ENCODE data around the gene FN1. TPM values are rescaled to one million over a fixed set of nuclear protein-coding genes. Genes with fewer than 3 reads are reported as not detected.

FN1 gene
- total RNA-seq, 2 experiments from 2014 or later: 0.45 to 0.57 TPM

GRCh38 chr2:215427585-215427984 is 8.3 kb downstream of the FN1 start:
- H3K27me3 Mint-ChIP-seq (ENCODE audit: low read depth): peaks cover 41% of the 10 kb centered on the region
- no peak for DNase-seq
- H3K4me3 Mint-ChIP-seq: no peak overlapping the region
- no peaks in the 10 kb centered on the region for H3K9me3 Mint-ChIP-seq
- H3K4me1 Mint-ChIP-seq (ENCODE audit: low read depth): no peaks in the 10 kb centered on the region
- intact Hi-C loops (cut with micrococcal nuclease): no loop called here
- no peaks in the 10 kb centered on the region for H3K36me3 Mint-ChIP-seq (ENCODE audit: low read depth)
- CTCF ChIA-PET: no interaction called here
- H3K27ac Mint-ChIP-seq: no peak overlapping the region

DNA sequence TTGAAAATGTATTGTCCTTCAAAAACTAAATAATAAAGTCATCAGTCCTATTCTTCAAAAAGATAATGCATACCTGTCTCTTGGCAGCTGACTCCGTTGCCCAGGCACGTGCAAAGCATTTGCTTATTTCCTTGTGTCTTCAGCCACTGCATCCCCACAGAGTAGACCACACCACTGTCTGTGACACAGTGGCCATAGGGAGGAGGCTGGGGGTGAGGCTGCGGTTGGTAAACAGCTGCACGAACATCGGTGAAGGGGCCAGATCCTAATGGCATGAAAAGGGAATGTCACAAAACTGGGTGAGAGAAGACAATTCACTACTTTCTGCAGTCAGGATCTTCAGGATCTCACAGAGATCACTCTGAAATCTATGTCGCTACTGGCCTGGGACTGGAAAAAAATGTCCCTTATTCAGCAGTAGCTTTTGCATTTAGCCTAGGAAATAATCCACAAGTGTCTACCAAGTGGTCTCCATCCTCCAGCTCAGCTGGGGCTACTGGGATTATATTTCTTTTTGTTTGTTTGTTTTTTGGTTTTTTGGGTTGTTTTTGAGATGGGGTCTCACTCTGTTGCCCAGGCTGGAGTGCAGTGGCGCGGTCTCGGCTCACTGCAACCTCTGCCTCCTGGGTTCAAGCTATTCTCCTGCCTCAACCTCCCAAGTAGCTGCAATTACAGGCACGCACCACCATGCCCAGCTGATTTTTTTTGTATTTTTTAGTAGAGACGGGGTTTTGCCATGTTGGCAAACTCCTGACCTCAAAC is 10.7 kb downstream of the FN1 start:
- Mint-ChIP-seq H3K9me3 (no peaks in the 10 kb centered on the region), H3K4me1 (ENCODE audit: low read depth) (no peaks in the 10 kb centered on the region), H3K36me3 (ENCODE audit: low read depth) (no peaks in the 10 kb centered on the region), H3K4me3 (no peak overlapping the region), H3K27me3 (ENCODE audit: low read depth) (peaks cover 40% of the 10 kb centered on the region), H3K27ac (no peak overlapping the region)
- DNase-seq: no peak
- intact Hi-C loops (cut with micrococcal nuclease): no loop called here
- CTCF ChIA-PET: no interaction called here

DNA sequence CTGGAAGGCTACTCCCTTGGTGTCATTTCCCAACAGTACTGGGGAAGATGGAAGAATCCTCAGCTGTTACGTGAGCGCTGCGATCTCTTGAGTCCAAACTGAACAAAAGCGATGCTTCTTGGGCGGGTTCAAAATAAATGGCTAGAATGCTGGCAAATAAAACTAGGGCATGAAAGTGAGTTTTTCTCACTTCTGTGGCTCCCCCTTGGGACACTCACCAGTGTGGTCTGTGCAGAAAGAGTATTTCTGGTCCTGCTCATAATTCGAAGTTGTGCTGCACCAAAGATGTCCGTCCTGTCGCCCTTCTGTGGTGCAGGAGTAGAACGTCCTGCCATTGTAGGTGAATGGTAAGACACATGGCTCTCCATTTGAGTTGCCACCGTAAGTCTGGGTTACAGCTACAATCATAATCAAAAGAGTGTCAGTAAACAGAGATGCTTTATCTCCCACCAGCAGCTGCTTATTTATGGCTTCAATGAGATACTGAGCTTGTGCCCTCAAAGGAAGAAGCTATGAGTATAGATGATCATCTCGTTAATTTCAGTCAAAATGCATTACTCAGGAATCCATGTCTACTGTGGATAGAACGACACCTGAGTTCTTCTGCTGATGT is 11.8 kb downstream of the FN1 start:
- no peaks in the 10 kb centered on the region for H3K36me3 Mint-ChIP-seq (ENCODE audit: low read depth)
- H3K4me1 Mint-ChIP-seq (ENCODE audit: low read depth): no peaks in the 10 kb centered on the region
- H3K4me3 Mint-ChIP-seq: no peak overlapping the region
- no peak overlapping the region for H3K27ac Mint-ChIP-seq
- CTCF ChIA-PET: no interaction called here
- intact Hi-C loops (cut with micrococcal nuclease): no loop called here
- H3K9me3 Mint-ChIP-seq: no peaks in the 10 kb centered on the region
- DNase-seq: no peak
- H3K27me3 Mint-ChIP-seq (ENCODE audit: low read depth): peaks cover 38% of the 10 kb centered on the region

DNA sequence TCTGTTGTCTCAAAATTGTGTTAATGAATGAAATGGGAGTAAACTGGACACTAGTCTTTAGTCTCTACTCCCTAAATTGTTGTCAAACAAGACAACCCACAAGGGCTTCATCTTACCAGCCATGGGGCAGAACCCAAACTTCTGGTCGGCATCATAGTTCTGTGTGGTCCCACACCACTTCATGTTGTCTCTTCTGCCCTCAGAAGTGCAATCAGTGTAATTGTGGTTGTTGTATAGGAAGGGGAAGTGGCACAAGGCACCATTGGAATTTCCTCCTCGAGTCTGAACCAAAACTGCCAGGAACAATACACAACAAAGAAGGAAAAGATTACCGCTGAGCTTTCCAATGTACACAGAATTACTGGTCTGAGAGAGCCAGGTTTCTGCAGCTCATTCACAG is 12.6 kb downstream of the FN1 start:
- Mint-ChIP-seq H3K9me3 (no peaks in the 10 kb centered on the region), H3K27me3 (ENCODE audit: low read depth) (peaks cover 36% of the 10 kb centered on the region), H3K27ac (no peak overlapping the region), H3K36me3 (ENCODE audit: low read depth) (no peaks in the 10 kb centered on the region), H3K4me1 (ENCODE audit: low read depth) (no peaks in the 10 kb centered on the region), H3K4me3 (no peak overlapping the region)
- DNase-seq: no peak
- CTCF ChIA-PET: no interaction called here
- intact Hi-C loops (cut with micrococcal nuclease): no loop called here

GRCh38 chr2:215422676-215423075 is 13.2 kb downstream of the FN1 start:
- Mint-ChIP-seq H3K27me3 (ENCODE audit: low read depth) (peaks cover 33% of the 10 kb centered on the region), H3K36me3 (ENCODE audit: low read depth) (no peaks in the 10 kb centered on the region), H3K4me3 (no peak overlapping the region), H3K27ac (no peak overlapping the region), H3K4me1 (ENCODE audit: low read depth) (no peaks in the 10 kb centered on the region), H3K9me3 (no peaks in the 10 kb centered on the region)
- no peak for DNase-seq
- intact Hi-C loops (cut with micrococcal nuclease): no loop called here
- CTCF ChIA-PET: no interaction called here

DNA sequence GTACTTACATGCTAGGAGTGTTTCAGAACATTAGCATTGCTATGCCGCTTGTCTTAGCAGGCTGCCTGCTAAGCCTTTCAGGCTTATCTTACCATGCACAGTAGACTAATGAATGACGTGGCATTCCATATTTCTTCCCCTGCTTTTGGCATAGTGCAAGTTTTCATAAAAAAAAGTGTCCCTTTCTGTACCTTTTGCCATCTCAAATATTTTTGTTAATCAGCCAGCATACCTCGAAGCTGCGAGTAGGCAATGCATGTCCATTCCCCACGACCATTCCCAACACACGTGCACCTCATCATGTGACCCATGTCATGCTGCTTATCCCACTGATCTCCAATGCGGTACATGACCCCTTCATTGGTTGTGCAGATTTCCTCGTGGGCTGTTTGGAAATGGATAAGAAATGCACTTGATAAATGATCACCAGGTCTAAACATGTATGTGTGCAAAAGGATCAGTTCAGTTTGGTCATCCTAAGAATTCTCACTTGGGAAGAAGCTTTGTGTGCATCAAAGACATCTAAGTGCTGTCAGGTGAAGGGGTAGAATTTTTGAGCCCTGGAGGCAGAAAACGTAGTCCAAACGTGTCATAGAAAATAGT is 13.9 kb downstream of the FN1 start:
- CTCF ChIA-PET: no interaction called here
- intact Hi-C loops (cut with micrococcal nuclease): no loop called here

GRCh38 chr2:215420471-215420935 is 15.4 kb downstream of the FN1 start:
- CTCF ChIA-PET: no interaction called here
- Mint-ChIP-seq H3K9me3 (no peaks in the 10 kb centered on the region), H3K27me3 (ENCODE audit: low read depth) (peaks cover 27% of the 10 kb centered on the region), H3K4me3 (no peak overlapping the region), H3K27ac (no peak overlapping the region), H3K36me3 (ENCODE audit: low read depth) (no peaks in the 10 kb centered on the region), H3K4me1 (ENCODE audit: low read depth) (no peaks in the 10 kb centered on the region)
- DNase-seq: no peak
- intact Hi-C loops (cut with micrococcal nuclease): no loop called here

More for the DNA sequence above, 13.9 kb downstream of the FN1 start:
- H3K27me3 Mint-ChIP-seq (ENCODE audit: low read depth): peaks cover 31% of the 10 kb centered on the region
- H3K4me1 Mint-ChIP-seq (ENCODE audit: low read depth): no peaks in the 10 kb centered on the region
- H3K27ac Mint-ChIP-seq: no peak overlapping the region
- DNase-seq: no peak
- no peaks in the 10 kb centered on the region for H3K36me3 Mint-ChIP-seq (ENCODE audit: low read depth)
- no peaks in the 10 kb centered on the region for H3K9me3 Mint-ChIP-seq
- H3K4me3 Mint-ChIP-seq: no peak overlapping the region

GRCh38 chr2:215419769-215420470 is 15.9 kb downstream of the FN1 start:
- intact Hi-C loops (cut with micrococcal nuclease): no loop called here
- Mint-ChIP-seq H3K4me1 (ENCODE audit: low read depth) (no peaks in the 10 kb centered on the region), H3K27ac (no peak overlapping the region)

DNA sequence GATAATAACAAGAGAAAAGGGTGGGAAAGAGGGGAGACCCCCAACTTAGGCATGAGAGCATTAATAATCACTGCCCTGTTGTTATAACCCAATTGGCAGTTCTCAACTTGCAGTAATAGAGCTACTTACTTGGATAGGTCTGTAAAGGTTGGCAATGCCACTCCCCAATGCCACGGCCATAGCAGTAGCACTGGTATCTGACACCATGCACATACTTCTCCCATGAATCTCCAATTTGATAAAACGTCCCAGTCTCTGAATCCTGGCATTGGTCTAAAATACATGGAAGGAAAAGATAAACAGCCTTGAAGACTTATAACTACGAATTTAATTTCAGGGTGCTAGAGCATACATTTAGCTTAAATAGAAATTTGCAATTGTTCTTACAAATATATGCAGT is 16.8 kb downstream of the FN1 start:
- Mint-ChIP-seq H3K4me3 (no peak overlapping the region), H3K27me3 (ENCODE audit: low read depth) (peaks cover 22% of the 10 kb centered on the region), H3K4me1 (ENCODE audit: low read depth) (no peaks in the 10 kb centered on the region), H3K36me3 (ENCODE audit: low read depth) (no peaks in the 10 kb centered on the region), H3K9me3 (no peaks in the 10 kb centered on the region), H3K27ac (no peak overlapping the region)
- no peak for DNase-seq
- intact Hi-C loops (cut with micrococcal nuclease): no loop called here
- CTCF ChIA-PET: interaction anchor here (0.8 to 1.2 kb wide), 2 partner anchors 36 to 426 kb away, joined by 3 to 4 read pairs; no protein-coding TSS in a partner anchor

More at GRCh38 chr2:215419769-215420470, 15.9 kb downstream of the FN1 start:
- H3K36me3 Mint-ChIP-seq (ENCODE audit: low read depth): no peaks in the 10 kb centered on the region
- H3K27me3 Mint-ChIP-seq (ENCODE audit: low read depth): peaks cover 25% of the 10 kb centered on the region
- no peak for DNase-seq
- no peak overlapping the region for H3K4me3 Mint-ChIP-seq
- CTCF ChIA-PET: no interaction called here
- H3K9me3 Mint-ChIP-seq: no peaks in the 10 kb centered on the region

- Mint-ChIP-seq H3K4me3 (no peak overlapping the region), H3K36me3 (ENCODE audit: low read depth) (no peaks in the 10 kb centered on the region), H3K9me3 (no peaks in the 10 kb centered on the region), H3K4me1 (ENCODE audit: low read depth) (no peaks in the 10 kb centered on the region), H3K27ac (no peak overlapping the region), H3K27me3 (ENCODE audit: low read depth) (peaks cover 21% of the 10 kb centered on the region)
- CTCF ChIA-PET: interaction anchor here (0.8 to 1.2 kb wide), 2 partner anchors 37 to 426 kb away, joined by 3 to 4 read pairs; no protein-coding TSS in a partner anchor
- no peak for DNase-seq
- intact Hi-C loops (cut with micrococcal nuclease): no loop called here
These were observed 17.6 kb downstream of the FN1 start for GRCh38 chr2:215418064-215418963.

DNA sequence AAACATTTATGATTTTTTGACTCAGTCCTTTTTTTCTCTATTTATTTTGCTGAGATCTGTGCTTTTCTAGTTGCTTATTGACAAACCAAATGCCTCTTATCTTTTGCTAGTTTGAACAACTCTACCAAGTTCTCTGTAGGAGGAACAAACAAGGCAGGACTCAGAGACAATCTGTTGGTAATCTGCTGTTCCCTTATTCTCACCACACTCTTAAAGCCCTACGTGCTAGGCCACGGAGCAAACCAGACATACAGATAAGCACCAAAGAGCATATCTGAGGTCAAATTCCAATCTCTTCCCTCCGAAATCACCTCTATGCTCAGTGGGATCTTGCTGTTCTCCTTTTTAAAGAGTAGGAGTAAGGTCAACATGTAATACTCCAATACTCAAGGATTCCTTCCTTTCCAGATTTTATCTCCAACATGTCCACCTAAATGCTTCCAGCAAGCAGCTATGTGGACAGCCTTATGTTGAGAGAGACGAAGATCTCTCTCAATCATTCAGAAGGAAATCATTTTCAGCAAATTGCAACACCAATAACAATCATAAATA is 18.4 kb downstream of the FN1 start:
- H3K36me3 Mint-ChIP-seq (ENCODE audit: low read depth): no peaks in the 10 kb centered on the region
- no peak for DNase-seq
- peaks cover 18% of the 10 kb centered on the region for H3K27me3 Mint-ChIP-seq (ENCODE audit: low read depth)
- intact Hi-C loops (cut with micrococcal nuclease): no loop called here
- H3K9me3 Mint-ChIP-seq: no peaks in the 10 kb centered on the region
- no peak overlapping the region for H3K4me3 Mint-ChIP-seq
- no peaks in the 10 kb centered on the region for H3K4me1 Mint-ChIP-seq (ENCODE audit: low read depth)
- CTCF ChIA-PET: no interaction called here
- H3K27ac Mint-ChIP-seq: no peak overlapping the region
